IPS-NIHi7 (cell line): ENCODE measurements around the gene CRAT.

Experiments
- DNase-seq: peaks from one replicate; pipeline ENCODE4 v3.0.0; 2012; ENCODE audit warnings: mixed read lengths; ENCODE audit errors: extremely low spot score

The CRAT gene

GRCh38 chr9:129110740-129111527 is at the start of gene CRAT, which contains the start of gene PTPA:
CRAT (minus strand) TSS chr9:129110793; CDS start chr9:129110509, 284 bp downstream.
PTPA (plus strand) TSS chr9:129111415; CDS start chr9:129111601, 186 bp downstream.
- DNase-seq, result peak; percentile 100

GRCh38 chr9:129156163-129156562 is 45.6 kb upstream of the CRAT start:
- no peak for DNase-seq

- no peak for DNase-seq
These were observed 44.4 kb upstream of the CRAT start for GRCh38 chr9:129154866-129155477.

GRCh38 chr9:129151469-129151868 is 40.9 kb upstream of the CRAT start:
- DNase-seq, result no peak

- no peak for DNase-seq
These were observed 40.1 kb upstream of the CRAT start for GRCh38 chr9:129150672-129151211.

GRCh38 chr9:129150122-129150521 is 39.5 kb upstream of the CRAT start:
- DNase-seq, result no peak

- DNase-seq, result no peak
These were observed 38.8 kb upstream of the CRAT start for GRCh38 chr9:129149442-129149841.

GRCh38 chr9:129148463-129149204 is 38.0 kb upstream of the CRAT start:
- no peak for DNase-seq

GRCh38 chr9:129146441-129146941 is 35.9 kb upstream of the CRAT start:
- no peak for DNase-seq

- DNase-seq, result peak; percentile 85
These were observed 35.3 kb upstream of the CRAT start for GRCh38 chr9:129145841-129146292.

GRCh38 chr9:129145316-129145715 is 34.7 kb upstream of the CRAT start:
- DNase-seq, result no peak

- peak; percentile 81 for DNase-seq
These were observed 32.7 kb upstream of the CRAT start for GRCh38 chr9:129143031-129143927.

- DNase-seq, result no peak
These were observed 31.7 kb upstream of the CRAT start for GRCh38 chr9:129142138-129142935.

- DNase-seq, result no peak
These were observed 30.8 kb upstream of the CRAT start for GRCh38 chr9:129141066-129142041.

- peak; percentile 62 for DNase-seq
These were observed 29.9 kb upstream of the CRAT start for GRCh38 chr9:129140397-129141065.

- DNase-seq, result peak; percentile 89
These were observed 29.4 kb upstream of the CRAT start for GRCh38 chr9:129139993-129140396.

- peak; percentile 81 for DNase-seq
These were observed 28.8 kb upstream of the CRAT start for GRCh38 chr9:129139233-129139992.
